Stimulated activated CD8-positive, alpha-beta memory T cell treated with anti-CD3 and anti-CD28 coated beads, Interleukin-7, amount 100 ng/mL, for 1 hour (primary cell): ENCODE measurements around the gene IRF2.

ENCODE experiments used
- DNase-seq, 2 donors: peaks; one replicate each; pipeline ENCODE4 v3.0.0-alpha.2; 2020; ENCODE audit warnings: low read depth in 2 of 2

IRF2 gene

GRCh38 chr4:184368731-184369130 is 105.6 kb downstream of the IRF2 start:
- DNase-seq: no peak

- DNase-seq: no peak
These were observed 106.1 kb downstream of the IRF2 start for GRCh38 chr4:184368290-184368689.

GRCh38 chr4:184364100-184364921 is 110.0 kb downstream of the IRF2 start:
- no peak for DNase-seq

GRCh38 chr4:184363258-184363657 is 111.1 kb downstream of the IRF2 start:
- DNase-seq: no peak

- no peak for DNase-seq
These were observed 112.0 kb downstream of the IRF2 start for GRCh38 chr4:184362396-184362795.

GRCh38 chr4:184361443-184361842 is 112.9 kb downstream of the IRF2 start:
- DNase-seq: no peak

GRCh38 chr4:184359888-184360287 is 114.5 kb downstream of the IRF2 start:
- no peak for DNase-seq

GRCh38 chr4:184358521-184359232 is 115.7 kb downstream of the IRF2 start:
- DNase-seq: no peak

GRCh38 chr4:184357772-184358171 is 116.6 kb downstream of the IRF2 start:
- no peak for DNase-seq

- DNase-seq: no peak
These were observed 117.2 kb downstream of the IRF2 start for GRCh38 chr4:184357165-184357564.

GRCh38 chr4:184356366-184356765 is 118.0 kb downstream of the IRF2 start:
- no peak for DNase-seq

GRCh38 chr4:184355857-184356256 is 118.5 kb downstream of the IRF2 start:
- DNase-seq: no peak

- DNase-seq: no peak
These were observed 119.2 kb downstream of the IRF2 start for GRCh38 chr4:184355111-184355604.

- DNase-seq: no peak
These were observed 121.5 kb downstream of the IRF2 start for GRCh38 chr4:184352891-184353290.

GRCh38 chr4:184351560-184352451 is 122.5 kb downstream of the IRF2 start:
- no peak for DNase-seq

- DNase-seq: no peak
These were observed 123.4 kb downstream of the IRF2 start for GRCh38 chr4:184350964-184351363.

GRCh38 chr4:184350213-184350817 is 124.0 kb downstream of the IRF2 start:
- DNase-seq: no peak

GRCh38 chr4:184349283-184350039 is 124.9 kb downstream of the IRF2 start:
- no peak for DNase-seq

GRCh38 chr4:184348311-184349233 is 125.8 kb downstream of the IRF2 start:
- DNase-seq: no peak
